ENCODE measurements around the gene ACTR2.
"Not testable (repeated sequence)": the region's sequence is repeated elsewhere in the genome, so short reads cannot be mapped to it uniquely, and the experiment has no call there.

Gene ACTR2

DNA sequence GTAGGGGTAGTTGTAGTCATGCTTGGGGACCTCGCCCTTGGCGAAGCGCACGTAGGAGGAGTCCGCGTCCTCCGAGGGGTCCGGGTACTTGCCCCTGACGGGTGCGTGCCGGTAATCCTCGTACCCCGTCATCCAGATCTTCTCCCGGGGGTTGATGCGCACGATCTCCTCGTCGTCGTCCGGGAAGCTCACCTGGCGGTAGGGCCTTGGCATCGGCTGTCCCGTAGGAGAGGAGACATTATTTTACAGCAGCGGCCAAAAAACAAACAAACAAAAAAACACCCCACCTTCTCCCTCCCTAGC is 86.3 kb downstream of the ACTR2 start:
- no peak for DNase-seq (ENCODE audit: low read depth in 2 of 2)
- TF ChIP-seq, protein P1, sequence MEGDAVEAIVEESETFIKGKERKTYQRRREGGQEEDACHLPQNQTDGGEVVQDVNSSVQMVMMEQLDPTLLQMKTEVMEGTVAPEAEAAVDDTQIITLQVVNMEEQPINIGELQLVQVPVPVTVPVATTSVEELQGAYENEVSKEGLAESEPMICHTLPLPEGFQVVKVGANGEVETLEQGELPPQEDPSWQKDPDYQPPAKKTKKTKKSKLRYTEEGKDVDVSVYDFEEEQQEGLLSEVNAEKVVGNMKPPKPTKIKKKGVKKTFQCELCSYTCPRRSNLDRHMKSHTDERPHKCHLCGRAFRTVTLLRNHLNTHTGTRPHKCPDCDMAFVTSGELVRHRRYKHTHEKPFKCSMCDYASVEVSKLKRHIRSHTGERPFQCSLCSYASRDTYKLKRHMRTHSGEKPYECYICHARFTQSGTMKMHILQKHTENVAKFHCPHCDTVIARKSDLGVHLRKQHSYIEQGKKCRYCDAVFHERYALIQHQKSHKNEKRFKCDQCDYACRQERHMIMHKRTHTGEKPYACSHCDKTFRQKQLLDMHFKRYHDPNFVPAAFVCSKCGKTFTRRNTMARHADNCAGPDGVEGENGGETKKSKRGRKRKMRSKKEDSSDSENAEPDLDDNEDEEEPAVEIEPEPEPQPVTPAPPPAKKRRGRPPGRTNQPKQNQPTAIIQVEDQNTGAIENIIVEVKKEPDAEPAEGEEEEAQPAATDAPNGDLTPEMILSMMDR (IDR thresholded peaks at IDR 0.05; ENCODE audit: low read depth, low read length): no peak
- H3K4me3 ChIP-seq (replicated peaks in 1 of 2; ENCODE audit: low read depth in 2 of 2, low read length in 2 of 2): no peak overlapping the region

DNA sequence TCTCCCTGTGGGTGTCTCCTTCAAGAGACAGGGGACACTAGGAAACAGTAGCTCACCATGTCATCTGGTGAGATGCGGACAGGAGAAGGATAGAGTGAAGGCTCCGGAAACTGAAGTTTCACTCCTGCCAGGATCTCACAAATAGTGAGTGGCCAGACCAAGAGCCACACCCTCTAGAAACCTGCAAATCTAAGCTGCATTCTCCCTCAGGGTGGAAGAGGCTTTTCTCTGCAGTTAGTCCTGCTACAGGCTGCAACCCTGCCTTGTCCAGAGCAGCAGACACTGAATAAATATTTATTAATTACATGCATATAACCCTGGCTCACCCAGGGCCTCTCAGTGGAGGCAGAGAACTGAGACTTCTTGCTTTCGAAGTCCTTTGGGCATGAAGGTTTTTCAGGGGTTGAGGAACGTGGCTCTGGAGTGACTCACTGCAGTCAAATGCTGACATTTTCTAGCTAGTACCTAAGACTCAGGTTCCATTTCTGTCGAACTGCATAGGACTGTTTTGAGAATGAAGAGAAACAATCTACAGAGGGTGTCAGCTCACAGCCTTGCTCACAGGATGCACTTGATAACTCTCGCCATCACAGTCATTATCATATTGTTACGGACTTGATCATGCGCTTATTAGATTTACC is 87.3 kb downstream of the ACTR2 start:
- no peak overlapping the region for H3K4me3 ChIP-seq (replicated peaks in 1 of 2; ENCODE audit: low read depth in 2 of 2, low read length in 2 of 2)
- TF ChIP-seq, protein P1 (IDR thresholded peaks at IDR 0.05; ENCODE audit: low read depth, low read length): no peak
- DNase-seq (ENCODE audit: low read depth in 2 of 2): peak in 1 of 2 donors; percentile 18

DNA sequence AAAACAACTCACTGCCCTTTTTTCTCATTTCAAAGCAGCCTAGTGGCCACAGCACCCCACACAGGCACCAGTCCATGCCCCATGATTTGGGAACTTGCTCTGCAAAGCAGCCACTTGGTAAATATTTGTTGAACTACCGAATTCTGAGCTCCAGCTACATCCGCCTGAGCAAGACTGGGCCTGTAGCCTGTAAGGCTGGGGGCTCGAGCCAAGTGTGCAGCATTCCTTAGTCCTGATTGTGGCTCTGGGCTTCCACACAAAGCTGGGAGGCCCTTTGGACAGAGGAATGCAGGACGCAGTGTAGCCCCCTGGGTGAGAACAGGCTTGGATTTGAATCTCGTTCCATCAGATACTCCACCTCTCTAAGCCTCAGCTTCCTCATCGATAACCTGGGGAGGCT is 88.4 kb downstream of the ACTR2 start:
- peak in 1 of 2 donors; percentile 84 for DNase-seq (ENCODE audit: low read depth in 2 of 2)
- TF ChIP-seq, protein P1 (IDR thresholded peaks at IDR 0.05; ENCODE audit: low read depth, low read length): no peak
- no peak overlapping the region for H3K4me3 ChIP-seq (replicated peaks in 1 of 2; ENCODE audit: low read depth in 2 of 2, low read length in 2 of 2)

DNA sequence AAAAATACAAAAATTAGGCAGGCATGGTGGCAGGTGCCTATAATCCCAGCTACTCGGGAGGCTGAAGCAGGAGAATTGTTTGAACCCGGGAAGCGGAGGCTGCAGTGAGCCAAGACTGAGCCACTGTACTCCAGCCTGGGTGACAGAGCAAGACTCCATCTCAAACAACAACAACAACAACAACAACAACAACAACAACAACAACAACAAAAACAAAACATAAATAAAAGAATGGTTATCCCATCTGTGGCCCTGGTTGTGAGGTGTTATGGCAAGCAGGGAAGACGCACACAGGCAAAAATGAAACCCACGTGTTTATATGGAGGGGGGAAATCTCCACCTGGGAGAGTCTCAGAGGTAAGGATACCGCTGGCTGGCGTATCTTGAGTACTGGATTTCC is 89.7 kb downstream of the ACTR2 start:
- not testable (repeated sequence) for DNase-seq (ENCODE audit: low read depth in 2 of 2); H3K4me3 ChIP-seq (replicated peaks in 1 of 2; ENCODE audit: low read depth in 2 of 2, low read length in 2 of 2)

DNA sequence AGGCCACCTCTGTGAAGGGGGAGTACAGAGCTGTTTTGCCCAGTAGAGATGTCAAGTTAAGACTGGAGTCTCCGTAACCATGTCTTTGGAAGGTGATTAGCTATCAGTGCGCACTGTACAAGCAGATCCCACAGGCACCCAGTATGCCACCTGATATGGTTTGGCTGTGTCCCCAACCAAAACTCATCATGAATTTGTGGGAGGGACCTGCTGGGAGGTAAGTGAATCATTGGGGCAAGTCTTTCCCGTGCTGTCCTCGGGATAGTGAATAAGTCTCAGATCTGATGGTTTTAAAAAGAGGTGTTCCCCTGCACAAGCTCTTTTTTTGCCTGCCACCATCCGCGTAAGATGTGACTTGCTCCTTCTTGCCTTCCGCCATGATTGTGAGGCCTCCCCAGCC is 90.2 kb downstream of the ACTR2 start:
- TF ChIP-seq, protein P1 (IDR thresholded peaks at IDR 0.05; ENCODE audit: low read depth, low read length): no peak
- no peak overlapping the region for H3K4me3 ChIP-seq (replicated peaks in 1 of 2; ENCODE audit: low read depth in 2 of 2, low read length in 2 of 2)
- no peak for DNase-seq (ENCODE audit: low read depth in 2 of 2)

DNA sequence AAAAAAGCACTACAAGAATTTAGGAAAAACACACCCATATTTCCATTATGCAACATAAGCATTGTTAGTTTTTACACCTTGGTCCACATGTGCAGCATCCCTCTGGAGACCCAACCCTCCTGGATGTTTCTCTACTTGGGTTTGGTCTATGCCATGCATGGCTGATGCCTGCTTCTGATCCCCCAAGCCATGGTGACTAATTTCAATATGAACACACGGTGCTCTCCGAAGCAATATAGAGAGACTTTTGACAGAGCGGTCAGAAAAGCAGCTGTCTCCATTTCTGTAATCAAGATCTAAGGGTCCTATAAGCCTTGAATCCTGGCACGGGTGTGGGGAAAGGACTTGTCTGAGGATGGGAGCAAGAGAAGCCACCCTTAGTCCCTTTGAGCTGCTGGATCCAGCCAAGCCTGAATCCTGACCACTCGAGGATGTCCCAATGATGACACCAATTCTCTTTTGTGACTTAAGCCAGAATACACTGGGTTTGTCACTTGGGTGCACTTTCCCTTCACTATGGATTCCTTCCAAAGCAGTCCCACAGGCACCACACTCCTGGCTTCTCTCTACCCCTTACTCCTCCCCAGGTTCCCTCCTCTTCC is 91.5 kb downstream of the ACTR2 start:
- DNase-seq (ENCODE audit: low read depth in 2 of 2): no peak
- TF ChIP-seq, protein P1 (IDR thresholded peaks at IDR 0.05; ENCODE audit: low read depth, low read length): no peak
- H3K4me3 ChIP-seq (replicated peaks in 1 of 2; ENCODE audit: low read depth in 2 of 2, low read length in 2 of 2): no peak overlapping the region

DNA sequence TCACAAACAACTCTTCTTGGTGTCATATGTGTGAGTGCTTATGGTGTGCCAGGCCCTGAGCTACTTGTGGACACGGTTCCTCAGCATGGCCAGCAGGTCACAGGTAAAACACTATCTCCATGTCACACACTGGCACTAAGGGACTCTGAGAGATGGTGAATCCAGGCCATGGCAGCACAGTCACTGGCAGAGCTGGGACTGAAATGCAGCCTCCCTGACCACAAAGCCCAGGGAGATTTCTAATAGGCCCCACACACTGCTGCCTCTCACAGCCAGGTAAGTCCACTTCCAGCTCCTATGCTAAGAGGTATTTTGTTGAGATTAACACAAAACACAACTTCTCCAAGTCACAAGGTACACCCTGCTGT is 92.0 kb downstream of the ACTR2 start:
- no peak overlapping the region for H3K4me3 ChIP-seq (replicated peaks in 1 of 2; ENCODE audit: low read depth in 2 of 2, low read length in 2 of 2)
- no peak for DNase-seq (ENCODE audit: low read depth in 2 of 2)
- TF ChIP-seq, protein P1 (IDR thresholded peaks at IDR 0.05; ENCODE audit: low read depth, low read length): no peak
